GM21526 (cell line): Measurements from ENCODE around the gene ARHGEF26.
A peak's percentile ranks its signal among the peaks of the same experiment; 100 is the strongest.

Source experiments
- ATAC-seq: cut with Tn5 transposase; IDR thresholded peaks from one replicate; pipeline ENCODE4 v1.9.1; 2021; ENCODE audit warnings: moderate library complexity; ENCODE audit not compliant: unreplicated experiment, low FRiP score

ARHGEF26 gene

DNA sequence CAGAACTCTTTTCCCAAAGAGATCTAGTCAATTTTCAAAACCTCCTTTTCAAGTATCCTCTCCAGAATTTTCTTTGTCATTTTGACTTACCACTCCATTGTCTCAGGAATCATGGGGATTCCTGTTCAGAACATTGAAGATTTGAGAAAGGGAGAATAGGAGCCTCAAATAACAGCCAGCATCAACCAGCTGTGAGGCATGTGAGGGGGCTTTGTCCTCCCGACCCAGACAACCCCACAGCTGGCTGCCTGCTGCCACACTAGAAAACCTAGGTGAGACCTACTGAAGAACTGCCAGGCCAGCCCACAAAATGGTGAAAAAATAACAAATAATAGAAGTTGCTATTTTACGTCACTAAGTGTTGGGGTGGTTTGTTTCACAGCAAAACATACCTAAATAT is 5.9 kb upstream of the ARHGEF26 start:
- ATAC-seq, result no peak

DNA sequence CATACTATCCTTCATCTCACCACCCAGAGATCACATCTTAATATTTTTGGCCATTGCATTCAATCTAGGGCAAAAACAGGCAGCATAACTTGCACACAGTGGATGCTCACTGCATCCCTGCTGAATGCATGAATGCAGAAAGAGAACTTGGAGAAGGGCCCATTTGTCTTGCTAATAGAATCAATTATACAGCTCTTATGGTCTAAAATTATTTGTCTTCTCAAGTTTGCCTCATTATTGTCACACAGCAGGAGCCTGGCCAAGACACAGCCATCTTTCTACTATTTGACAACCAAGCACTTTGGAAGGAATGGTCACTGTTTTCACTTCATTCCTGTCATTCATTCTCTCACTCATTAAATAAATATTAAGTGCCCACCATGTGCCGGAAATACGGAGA is 1.2 kb upstream of the ARHGEF26 start:
- no peak for ATAC-seq

DNA sequence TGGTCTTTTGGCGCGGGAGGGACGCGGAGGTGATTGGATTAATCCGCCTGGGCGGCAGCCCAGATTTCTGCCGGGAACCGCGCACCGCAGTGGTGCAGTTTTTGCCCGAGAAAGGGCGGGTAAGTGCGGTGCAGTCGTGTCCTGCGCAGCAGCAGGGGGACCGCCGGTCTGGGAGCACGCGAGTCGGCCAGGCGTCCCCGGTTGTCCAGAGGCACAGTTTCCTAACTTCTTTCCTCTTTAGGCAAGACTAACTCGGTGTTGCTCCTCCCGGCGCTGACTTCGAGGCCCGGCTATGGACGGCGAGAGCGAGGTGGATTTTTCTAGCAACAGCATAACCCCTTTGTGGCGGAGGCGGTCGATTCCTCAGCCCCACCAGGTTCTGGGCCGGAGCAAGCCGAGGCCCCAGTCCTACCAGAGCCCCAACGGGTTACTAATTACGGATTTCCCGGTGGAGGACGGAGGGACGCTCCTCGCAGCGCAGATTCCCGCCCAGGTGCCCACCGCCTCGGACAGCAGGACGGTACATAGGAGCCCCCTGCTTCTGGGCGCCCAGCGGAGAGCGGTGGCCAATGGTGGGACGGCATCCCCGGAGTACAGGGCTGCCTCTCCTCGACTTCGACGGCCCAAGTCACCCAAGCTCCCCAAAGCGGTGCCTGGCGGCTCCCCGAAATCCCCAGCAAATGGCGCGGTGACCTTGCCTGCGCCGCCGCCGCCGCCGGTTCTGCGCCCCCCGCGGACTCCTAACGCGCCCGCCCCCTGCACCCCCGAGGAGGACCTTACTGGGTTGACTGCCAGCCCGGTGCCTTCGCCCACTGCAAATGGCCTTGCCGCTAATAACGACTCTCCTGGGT is 736 bp downstream of the ARHGEF26 start:
- peak; percentile 30 for ATAC-seq

DNA sequence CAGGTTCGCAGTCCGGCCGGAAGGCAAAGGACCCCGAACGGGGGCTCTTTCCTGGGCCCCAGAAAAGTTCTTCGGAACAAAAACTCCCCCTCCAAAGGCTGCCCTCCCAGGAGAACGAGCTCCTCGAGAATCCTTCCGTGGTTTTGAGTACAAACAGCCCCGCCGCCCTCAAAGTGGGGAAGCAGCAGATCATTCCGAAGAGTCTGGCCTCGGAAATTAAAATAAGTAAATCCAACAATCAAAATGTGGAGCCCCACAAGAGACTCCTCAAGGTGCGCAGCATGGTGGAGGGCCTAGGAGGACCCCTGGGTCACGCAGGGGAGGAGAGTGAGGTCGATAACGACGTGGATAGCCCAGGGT is 1.3 kb downstream of the ARHGEF26 start:
- no peak for ATAC-seq

DNA sequence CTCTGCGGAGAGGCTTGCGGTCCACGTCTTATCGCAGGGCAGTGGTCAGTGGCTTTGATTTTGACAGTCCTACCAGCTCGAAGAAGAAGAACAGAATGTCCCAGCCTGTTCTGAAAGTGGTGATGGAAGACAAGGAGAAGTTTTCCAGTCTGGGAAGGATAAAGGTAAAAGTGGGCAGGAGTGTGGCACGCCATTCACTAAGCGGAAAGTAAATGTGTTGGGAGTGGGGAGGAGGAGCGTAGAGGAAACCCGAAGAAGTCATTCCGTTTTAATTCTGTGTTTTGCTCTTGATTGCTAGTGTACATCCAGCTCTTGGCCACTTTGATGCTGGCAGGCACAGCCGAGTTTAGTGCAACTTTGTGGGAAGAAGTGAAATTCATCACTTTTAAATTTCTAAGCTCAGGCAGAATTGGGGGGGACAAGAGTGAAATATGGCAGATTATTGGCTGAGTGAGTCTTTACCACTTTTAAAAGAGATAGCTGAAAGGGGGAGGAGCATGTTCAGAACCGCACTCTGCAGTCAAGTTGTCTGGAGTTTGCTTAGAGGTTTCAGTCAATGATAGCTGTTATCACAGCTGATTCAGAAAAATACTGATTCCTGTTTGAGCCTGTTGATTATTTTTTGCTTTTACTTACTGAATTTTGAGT is 1.8 kb downstream of the ARHGEF26 start:
- no peak for ATAC-seq

DNA sequence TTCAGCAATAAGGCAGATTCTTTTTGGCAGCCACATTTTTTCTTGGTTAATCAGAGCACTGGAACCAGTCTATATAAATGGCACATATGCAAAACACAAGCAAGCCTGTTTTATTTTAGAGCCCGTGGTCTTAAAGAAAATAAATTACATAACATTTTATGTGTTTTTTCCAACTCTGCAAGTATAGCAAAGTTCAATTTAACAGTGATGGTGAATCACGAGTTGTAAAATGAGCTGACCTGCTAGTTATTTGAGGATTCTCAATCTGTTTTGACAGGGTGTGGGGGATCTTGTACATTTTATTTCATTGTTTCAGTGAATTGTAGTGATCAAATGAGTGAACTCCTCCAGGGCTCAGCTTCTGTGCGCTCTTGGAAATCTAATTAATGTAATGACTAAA is 2.7 kb downstream of the ARHGEF26 start:
- no peak for ATAC-seq

DNA sequence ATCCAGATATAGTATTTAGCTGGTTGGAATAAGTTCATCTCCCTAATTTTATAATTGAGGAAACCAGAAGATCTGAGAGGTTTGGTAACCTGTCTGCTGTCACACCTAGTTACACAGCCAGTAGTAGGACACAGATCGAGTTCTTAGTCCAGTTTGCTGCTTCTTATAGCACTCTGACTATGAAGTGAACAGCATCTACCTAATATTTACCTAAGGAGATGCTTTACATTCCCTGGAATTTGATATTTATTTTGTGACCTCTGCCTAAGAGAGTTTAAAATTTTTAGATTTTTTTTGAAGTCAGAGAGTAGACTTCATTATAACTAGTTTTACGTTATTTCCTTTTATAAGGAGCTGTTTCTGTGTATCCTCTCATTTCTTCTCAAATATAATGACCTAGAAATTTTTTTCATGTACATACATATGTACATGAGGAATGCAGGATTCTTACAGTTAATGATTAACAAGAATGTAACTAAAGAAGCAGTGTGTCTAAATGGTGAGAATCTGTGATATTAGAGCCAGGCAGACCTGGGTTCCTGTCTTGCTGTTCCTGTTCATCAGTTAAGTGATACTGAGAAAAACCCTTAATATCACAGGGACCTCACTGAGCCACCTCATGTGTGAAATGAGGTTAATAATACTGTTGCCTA is 4.3 kb downstream of the ARHGEF26 start:
- ATAC-seq, result no peak

DNA sequence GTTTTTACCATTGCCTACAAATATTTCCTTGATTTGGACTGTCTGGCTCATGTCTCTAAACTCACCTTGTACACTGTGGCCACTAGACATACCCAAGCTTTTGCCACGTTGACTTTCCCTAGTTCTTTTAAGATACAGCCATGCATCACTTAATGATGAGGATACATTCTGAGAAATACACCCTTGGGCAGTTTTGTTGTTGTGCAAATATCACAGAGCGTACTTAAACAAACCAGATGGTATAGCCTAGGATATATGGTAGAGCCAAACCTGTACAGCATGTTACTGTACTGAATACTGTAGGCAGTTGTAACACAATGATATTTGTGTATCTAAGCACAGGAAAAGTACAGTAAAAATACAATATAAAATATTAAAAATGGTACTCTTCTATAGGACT is 5.5 kb downstream of the ARHGEF26 start:
- no peak for ATAC-seq

DNA sequence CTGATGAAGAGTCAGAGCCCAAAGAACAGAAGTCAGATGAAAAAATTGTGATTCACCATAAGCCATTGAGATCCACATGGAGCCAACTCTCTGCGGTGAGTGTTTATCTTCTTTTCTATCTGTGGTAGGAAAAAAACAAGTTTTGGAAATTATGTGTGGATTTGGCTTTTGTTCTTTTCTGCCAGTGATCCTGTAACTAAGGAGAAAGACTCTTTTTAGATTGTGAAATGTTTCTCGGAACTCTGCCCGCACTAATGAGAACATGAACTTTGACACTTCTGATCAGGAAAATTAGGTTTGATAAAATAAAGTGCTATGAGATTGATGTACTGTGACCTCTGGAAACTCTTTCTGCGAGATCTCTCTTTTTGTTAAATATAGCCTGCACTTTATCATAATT is 8.4 kb downstream of the ARHGEF26 start:
- no peak for ATAC-seq

DNA sequence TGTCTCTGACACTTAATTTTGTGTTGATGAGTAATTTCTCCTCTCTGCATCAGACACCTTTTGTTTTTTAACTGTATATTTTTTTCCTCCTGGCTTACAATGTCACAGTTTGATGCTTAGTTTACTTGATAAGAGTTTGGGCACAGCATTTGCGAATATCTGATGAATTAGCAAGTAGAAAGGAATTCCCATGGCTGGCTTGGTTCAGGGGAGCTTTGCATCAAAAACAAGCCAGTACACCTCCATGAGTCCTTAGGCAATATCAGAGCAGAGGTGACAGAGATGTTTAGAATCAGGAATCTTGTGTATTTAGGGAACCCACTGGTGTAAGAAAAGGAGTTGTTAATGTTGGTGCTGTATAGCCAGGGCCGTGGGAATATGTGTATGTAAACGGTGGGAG is 9.3 kb downstream of the ARHGEF26 start:
- no peak for ATAC-seq

DNA sequence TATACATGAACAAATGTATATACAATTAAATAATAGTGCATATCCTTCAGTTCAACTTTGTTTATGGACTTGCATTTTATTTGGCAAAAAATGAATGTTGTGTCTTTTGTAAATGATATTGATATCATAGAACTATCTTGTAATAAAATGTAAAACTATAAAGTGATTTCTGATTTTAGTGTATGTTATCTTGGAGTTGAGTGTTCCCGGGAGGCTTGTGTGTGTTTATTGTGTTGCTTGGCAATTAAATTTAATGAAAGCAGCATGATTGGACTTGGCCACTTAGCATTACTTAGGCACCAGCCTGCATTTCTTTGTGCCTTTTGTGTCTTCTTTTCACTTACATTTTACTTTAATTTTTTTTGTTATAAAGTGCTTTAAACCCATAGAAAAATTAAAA is 10.6 kb downstream of the ARHGEF26 start:
- ATAC-seq, result no peak

DNA sequence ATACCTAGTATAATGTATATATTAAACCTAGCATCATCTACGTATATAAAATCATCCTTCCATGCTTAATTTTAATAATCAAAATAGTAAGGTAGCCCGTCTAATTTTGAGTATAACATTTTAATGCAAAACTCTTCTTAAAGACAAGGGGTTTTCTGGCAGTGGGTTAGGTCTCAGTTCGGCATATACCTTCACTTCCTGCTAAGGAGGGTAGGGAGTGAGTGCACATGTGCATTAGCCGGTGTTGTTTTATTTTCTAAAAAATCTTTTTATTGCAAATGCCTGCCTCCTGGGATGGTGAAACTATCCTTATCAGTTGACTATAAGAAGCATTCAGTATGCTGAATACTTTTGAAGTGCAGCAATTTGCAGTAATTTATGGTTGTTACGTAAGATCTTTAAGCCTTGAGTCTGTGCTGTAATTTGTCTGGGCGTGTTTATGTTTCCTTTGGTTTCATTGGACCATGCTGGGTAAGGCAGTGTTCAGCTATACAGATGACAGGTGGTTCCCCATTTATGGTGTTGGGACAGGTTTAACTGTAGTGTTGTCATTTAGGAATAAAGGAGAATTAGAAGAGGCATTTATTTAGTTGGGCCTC is 11.7 kb downstream of the ARHGEF26 start:
- no peak for ATAC-seq

DNA sequence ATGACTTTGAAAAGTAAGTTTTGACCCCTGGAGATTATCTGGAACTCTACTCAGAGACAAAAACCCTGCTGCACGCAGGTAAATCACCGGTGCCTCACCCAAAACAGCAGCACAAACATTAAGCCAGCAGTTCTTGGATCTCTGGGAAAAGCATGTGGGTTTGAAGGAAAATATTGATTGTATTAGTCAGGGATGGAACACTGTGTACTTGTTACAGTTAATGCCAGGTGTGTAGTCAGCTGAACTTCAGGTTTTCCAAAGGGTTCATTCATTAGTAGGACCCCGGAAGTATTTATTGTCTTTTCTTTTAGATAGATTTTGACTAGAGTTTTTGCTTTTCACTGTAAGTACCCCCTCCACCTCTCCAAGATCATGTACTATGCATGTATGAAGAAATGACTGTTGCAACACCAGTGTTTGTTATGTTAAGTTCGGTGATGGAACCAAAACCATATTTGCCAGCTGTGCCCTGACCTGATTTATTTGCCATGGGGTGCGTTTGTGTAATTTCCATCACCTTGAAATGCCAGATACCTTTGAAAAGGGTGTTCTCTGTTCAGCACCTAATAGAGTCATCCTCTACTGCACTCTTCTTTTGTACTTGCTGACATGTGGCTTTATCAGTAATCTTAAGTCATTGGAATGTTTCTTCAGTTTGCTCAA is 14.5 kb downstream of the ARHGEF26 start:
- no peak for ATAC-seq

DNA sequence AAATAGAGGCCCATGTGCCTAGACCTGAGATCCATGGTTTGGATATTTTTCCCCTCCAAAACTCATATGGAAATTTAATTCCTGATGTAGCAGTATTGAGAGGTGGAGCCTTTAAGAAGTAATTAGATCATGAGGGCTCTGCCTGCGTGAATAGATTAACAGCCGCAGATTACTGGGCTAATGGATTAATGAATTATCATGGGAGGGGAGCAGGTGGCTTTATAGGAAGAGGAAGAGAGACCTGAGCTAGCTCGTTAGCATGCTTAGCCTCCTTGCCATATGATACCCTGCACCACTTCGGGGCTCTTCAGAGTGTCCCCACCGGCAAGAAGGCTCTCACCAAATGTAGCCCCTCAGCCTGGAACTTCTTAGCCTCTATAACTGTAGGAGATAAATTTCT is 15.8 kb downstream of the ARHGEF26 start:
- no peak for ATAC-seq

DNA sequence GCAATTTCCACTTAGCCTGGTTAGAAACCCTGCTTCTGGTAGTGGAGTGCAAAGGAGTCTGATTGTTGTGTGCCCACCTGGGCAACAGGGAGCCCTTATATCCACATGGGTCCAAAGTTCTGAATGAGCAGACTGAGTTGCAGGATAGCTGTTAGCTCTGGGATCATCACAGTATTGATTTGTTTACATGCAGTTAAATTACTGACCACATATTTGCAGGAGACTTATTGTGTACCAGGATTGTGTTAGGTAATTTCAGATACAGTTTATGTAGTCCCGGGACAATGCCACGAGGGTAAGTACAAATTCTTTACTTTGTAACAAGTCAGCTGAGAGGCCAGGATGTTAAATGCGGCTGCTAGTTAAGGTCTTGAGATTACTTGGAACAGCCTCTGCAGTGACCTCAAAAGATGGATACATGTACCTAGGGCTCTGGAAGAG is 18.8 kb downstream of the ARHGEF26 start:
- ATAC-seq, result no peak

DNA sequence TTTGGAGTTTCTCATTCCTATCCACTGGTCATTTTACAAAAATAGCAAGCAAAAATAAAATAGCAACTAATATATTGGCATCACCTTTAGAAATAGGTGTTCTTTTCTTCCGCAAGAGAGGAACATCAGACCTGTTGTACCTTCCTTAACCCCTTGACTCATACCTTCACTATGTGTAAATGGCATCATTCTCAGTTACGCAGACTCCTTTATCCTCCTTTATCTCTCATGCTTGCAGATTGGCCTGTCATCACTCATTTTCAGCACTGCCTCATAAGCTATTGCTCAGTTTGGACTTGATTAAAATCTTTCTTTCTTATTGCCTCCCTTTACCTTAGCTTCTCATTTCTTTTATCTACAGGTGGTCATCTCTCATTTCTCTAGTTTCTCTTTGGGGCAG is 21.4 kb downstream of the ARHGEF26 start:
- no peak for ATAC-seq

DNA sequence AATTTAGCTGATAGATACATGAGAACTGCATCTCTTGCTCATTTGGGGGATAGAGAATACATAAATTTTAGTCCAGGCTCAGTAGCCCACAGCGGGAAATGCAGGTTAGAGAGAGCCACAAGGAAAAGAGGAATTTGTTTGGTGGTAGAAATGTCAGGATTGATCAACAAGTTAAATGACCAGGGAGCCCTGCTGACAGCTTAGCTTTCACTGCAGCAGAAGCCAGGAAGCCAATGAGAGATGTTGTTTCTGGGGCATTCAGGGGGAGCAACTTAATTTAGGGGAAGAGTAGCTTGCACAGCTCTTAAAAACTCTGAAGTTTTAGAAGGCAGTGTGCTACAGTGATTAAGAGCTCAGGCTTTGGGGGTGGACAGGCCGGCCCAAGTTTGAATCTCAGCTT is 22.7 kb downstream of the ARHGEF26 start:
- no peak for ATAC-seq

DNA sequence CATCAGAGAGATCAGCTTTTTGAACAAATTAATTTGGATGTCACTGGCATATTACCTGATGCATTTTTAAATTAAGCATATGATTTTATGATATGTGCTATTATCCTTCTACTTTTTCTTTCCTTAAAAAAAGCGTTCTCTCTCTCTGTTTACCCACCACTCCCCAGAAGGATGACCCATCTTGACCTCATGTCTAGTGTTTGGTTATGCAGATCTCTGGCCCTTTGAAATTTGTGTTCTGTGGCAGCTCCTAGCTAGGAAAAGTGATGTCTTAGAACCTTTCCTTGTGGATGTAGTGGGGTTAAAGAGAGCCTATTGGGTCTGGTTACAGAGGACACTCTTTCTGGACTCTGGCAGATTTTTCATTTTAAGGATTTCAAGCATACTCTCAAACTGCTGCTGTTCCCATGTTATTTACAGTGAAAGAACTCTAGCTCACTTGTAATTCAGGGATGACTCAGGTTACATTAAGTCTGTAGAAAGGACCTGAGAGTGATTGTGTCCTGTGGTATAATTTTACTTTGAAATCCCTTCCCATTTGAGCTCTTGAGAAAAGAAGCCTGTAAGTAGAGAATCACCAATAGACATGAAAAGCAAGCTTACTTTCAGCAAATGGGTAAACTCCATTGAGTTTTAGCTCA is 23.8 kb downstream of the ARHGEF26 start:
- ATAC-seq, result no peak

DNA sequence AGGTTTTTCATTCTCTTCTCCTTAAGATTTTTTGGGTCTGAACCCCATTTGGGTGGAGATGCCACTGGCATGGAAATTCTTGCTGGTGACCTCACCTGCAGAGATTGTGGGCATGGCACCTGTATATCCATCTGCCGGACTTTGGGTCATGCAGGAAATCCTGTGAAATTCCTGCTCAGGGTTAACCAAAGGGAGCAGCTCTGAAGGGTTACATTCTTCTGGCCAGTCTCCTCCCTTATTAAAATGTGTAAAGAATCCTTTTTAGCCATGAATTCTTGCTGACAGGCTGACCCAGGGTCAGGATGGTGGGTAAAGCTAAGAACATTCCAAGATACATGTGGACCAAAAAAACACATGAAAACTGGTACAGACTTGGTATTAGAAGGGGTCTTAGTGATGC is 27.4 kb downstream of the ARHGEF26 start:
- ATAC-seq, result no peak

DNA sequence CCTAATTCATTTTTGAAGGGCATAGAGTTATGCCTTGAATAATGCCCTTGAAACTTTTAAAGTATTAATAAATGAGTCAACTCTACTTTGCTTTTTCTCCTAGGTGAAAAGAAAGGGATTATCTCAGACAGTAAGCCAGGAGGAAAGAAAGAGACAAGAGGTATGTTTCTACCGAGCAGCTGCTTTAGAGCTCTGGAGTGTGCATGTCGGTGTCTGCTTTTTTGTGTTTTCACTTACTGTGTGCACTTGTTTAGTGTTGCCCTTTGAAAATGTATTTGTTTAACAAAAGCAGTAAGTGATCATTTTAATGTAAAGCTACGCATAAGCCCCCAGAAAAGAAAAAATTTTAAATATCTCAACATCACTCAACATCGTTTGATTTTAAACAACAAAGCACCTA is 28.1 kb downstream of the ARHGEF26 start:
- ATAC-seq, result no peak
